ENCODE data around the gene ALDOC.

- TF ChIP-seq POLR2A (IDR thresholded peaks at IDR 0.05; ENCODE audit: low read depth, low read length) (no peak), POLR2AphosphoS5 (IDR thresholded peaks at IDR 0.05; ENCODE audit: low read depth, low read length) (no peak), TAF1 (IDR thresholded peaks at IDR 0.05; ENCODE audit: low read depth, low read length) (no peak), SPI1 (IDR thresholded peaks at IDR 0.05; ENCODE audit: low read depth, low read length) (no peak)
These were observed 4.2 kb downstream of the ALDOC start for GRCh38 chr17:28572259-28573039.
